Umbilical cord (tissue), 2 donors: ENCODE data around the gene EIF6. TPM values are rescaled to one million over a fixed set of nuclear protein-coding genes. Genes with fewer than 3 reads are reported as not detected.

Source experiments
- DNase-seq: peaks from one replicate; pipeline ENCODE4 v3.0.0-alpha.2; 2015; ENCODE audit warnings: low spot score
- total RNA-seq: library from RNA; depleted of rRNA; stranded (reverse); fragments of >200 nt; gene quantifications from one replicate; pipeline ENCODE4 v1.2.3, GENCODE V29; 2014; ENCODE audit warnings: low replicate concordance; ENCODE audit not compliant: insufficient read depth

EIF6 gene
- total RNA-seq, 1 donor from 2014 or later: 72.9 TPM

GRCh38 chr20:35314816-35315631 is 30.5 kb upstream of the EIF6 start:
- DNase-seq: no peak

DNA sequence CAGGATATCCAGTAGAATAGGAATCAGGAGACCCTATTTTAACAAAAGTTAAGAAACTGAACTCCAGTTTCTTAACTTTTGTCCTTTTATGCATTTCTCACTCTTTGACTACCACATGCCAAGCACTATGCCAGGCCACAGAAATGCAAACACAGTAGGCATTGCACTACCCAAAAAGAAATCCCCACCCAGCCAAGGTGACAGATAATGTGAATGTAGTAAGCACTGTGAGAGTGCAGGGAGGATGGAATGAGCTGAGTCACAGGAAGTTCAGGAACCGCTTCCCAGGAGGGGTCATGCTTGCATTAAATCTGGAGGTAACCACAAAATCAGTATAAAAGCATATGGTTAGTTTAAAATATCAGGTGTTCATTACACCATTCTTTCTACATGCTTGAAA is 27.7 kb upstream of the EIF6 start:
- DNase-seq: no peak

DNA sequence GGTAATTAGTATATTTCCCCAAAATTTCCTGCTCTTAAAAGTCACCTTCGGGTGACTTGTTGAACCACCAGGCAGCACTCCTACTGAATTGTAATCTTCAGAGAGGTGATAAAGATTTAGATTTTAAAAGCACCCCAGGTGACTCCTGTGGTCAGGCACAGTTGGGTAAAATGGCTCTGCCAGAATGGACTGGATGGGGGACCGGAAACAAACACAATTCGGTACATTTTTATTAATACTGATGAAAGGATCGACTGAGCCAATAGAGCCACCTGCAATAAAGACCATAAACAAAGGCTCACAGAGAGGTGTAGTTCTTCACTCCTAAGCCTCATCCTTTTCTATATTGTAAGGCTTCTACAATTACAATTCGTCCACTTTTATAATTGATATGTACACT is 27.2 kb upstream of the EIF6 start:
- no peak for DNase-seq

DNA sequence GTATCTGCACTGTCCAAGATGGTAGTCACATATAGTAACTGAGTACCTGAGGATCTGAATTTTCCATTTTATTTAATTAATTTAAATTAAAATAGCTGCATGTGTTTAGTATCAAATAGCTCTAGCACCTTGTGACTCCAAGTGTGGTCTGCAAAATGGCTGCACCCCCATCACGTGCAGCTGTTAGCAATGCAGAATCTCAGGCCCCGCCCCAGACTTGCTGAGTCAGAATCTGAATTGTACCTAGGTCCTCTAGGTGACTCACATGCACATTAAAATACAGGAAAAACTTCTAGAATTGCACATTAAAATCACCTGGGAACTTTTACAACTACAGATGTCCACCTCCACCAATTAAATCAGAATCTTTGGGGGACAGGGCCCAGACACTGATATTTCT is 26.8 kb upstream of the EIF6 start:
- DNase-seq: no peak

- peak; percentile 38 for DNase-seq
These were observed 23.4 kb upstream of the EIF6 start for GRCh38 chr20:35307666-35308653.

- peak; percentile 46 for DNase-seq
These were observed 22.5 kb upstream of the EIF6 start for GRCh38 chr20:35306931-35307517.

DNA sequence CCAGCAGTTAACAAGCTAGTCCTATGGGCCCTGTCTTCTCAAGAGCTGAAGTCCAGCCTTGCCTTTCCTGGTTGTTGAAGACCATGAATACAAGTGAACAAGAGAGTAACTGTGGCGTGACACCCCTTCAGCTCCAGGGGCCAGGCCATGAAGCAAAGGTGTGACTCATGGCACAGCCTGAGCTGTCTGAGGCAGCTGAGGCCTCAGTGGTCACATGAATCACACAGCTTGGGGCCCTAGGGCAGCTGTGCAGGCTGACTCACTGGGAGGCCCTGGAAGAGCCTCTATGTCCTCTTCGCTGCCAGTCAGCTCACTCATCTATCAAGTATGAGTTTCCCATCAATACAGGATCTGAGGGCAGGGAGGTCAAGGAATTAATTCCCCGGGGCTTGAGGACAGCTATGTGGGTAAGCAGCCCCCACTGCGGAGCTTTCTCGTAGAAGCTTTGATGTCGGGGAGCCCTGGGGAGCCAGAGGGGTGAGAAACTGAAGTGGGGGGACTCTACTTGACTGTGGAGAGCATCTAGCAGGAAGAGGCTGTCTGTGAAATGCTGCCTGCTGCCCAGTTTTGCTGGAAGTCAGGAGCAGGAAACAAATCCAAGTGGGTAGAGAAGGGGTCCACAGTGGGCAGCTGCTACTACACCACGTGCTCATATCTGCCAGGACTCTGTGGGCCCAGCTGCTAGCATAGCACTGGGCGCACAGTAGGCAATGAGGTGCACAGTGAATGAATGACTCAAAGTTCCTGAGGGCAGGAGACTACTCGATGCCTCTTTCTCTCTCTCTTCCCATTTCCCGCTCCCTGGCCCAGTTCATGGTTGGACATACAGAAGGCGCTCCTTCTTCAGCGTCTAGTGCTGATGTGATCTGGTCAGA is 21.3 kb upstream of the EIF6 start:
- peak; percentile 89 for DNase-seq

DNA sequence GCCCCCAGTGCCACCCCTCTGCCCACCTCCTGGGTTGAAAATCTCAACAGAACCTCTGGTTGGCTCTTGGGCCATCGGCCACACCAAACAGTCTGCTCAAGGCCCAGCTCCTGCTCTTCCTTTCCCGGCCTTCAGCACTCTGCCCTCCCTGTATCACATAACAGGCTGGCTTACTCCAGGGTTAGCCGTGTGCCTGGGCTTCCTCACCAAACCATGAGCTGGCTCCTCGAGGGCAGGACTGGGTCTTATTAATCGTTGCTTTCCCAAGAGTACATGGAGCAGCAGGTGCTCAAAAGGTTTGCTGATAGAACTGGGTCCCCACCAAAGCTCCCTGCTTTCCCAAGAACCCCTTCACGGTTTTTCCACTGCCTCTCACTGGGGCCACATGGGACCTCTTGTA is 20.4 kb upstream of the EIF6 start:
- no peak for DNase-seq

DNA sequence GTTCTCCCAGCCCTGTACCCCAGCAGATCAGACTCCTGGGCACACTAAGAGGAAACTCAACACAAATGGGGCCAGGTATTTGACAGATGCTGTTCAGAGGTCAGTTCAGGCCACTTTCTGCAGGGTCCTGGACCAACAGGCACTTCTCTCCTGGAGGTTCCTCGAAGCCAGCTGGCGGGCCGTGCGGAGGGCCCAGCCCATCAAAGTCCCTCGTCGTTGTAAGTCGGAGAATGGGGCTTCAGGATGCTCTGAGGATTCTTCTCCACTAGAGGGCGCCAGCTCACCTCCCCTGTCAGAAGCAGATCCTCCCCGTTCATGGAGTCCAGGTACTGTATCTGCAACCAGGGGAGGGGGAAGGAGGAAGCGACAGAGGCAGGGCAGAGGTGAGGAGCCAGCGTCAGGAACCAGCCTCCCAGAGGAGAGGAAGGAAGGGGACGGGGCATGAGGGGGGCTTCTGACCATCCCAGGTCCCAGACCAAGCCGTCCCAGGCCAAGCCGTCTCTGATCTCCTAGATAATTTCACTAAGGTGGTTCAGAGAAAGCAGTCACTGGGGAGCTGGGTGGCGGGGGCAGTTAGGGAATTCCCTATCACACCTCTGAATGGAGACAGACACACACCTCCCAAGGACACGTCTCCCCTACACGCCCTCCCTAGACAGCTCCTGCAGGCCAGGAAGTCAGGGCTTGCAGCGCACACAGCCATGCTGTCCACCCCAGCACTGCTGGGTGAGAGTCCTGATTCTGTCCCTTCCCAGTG is 19.3 kb upstream of the EIF6 start:
- peak; percentile 87 for DNase-seq

DNA sequence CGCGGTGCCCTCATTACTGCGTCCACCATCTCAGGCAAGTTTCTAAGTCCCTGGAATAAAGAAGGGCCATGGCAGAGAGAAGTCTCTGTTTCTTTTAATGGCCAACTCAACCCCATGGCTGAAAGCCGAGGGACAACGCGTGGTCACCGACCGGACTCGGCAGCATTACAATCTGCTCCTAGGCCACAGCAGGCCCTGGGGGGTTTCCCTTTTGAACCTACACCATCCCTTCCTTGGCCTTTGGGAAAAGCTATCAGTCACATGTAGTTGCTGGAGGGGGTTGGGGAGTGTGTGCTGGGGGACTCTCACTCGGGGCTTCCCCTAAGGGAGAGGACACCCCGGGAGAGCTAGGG is 18.8 kb upstream of the EIF6 start:
- no peak for DNase-seq

DNA sequence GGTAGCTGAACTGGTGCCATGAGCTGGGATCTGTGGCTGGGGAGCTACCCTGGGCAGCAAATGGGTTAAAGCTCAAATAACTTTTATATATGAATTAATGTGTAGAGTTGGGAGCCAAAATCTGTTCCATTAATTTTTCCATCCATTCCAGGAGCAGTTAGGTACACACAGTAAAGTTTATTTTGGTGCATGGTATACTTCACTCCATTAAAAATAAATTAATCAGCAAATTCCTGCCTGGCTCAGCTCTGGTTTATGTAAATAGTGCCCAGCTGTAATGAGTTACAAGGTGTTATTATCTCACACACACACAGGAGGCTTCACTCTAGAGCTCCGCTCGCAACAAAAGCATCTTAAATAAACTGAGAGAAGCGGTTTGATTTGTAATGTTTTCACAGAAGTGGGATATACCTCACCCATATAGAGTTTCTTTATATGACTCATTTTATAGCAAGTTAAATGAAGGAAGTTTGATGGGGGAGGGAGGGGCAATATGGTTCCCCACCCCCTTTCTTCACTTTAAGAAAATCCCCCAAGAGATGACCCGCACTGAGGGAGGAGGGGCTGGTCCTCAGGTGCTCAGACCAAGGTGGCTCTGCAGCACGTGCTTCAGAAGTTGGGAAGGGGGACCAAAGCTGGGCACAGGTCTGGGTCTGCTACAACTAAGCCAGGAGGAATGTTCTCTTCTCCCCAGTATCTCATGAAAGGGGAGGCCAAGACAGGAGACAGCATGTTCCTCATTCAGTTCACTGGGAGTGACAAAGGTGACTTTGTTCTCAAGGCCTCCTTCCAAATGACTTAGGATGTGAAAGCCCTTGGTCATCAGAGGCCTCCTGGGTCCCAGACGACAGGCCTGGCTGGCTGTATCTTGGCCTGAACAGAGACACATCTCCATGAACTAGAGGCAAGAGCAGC is 18.1 kb upstream of the EIF6 start:
- DNase-seq: no peak

- DNase-seq: no peak
These were observed 16.9 kb upstream of the EIF6 start for GRCh38 chr20:35301426-35301825.

GRCh38 chr20:35300469-35301262 is 16.1 kb upstream of the EIF6 start:
- DNase-seq: no peak

GRCh38 chr20:35299780-35300179 is 15.2 kb upstream of the EIF6 start:
- no peak for DNase-seq

DNA sequence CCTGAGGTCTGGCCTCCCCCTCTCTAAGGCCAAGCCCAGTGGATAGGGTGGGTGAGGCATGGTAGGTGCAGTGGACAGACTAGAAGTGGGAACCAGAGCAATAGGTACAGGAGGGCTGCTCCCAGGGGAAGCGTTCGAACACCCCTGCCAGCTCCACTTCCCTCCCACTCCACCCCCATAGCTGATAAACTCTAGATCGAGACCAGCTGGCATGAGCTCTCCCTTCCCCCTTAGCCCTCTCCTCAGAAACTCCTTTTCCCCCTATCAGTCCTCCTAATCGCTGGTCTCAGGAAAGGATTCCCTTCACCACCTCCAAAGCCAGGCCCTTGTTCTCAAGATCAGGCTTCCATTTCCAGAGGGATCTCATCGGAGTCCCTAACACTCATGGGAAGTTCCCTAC is 13.7 kb upstream of the EIF6 start:
- DNase-seq: no peak

- DNase-seq: no peak
These were observed 13.2 kb upstream of the EIF6 start for GRCh38 chr20:35297740-35298139.

DNA sequence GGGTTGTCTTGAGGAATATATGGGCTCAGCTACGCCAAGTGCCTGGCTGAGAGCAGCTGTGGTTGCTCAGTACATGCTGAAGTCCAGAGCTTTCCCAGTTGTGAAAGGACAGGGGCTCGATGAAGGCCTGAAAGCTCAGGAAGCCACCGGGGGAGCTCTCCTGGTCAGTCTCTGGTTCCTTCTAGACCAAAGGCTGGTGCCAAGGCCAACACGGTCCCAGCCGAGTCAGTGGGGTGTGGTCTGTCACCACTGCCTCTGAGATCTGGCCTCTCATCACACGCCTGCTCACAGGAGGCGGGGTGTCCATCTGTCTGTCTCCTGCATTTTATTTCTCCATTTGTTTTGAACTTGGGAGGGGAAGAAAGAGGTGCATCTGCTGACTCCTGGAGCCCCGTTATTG is 12.6 kb upstream of the EIF6 start:
- no peak for DNase-seq

GRCh38 chr20:35296101-35296554 is 11.6 kb upstream of the EIF6 start:
- no peak for DNase-seq

DNA sequence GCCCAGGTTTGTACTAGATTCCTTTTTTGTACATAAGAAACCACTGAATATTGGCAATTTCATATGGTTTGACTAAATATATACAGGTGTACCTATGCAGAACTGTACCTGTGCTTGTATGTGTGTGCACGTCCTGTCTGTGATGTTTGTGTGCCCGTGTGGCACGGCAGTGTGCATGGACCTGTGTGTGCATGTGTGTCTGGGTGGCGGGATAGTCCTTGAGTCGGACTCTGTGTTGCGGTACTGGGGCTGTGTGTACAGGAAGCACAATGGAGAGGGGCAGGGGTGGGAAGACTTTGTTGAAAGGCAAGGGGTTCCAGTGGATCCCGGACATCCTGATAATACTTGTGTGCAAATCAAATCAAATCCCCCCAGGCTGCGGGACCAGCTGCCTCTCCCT is 11.1 kb upstream of the EIF6 start:
- no peak for DNase-seq
